HG03469 (cell line): ENCODE results near the gene MYLK.

Experiments
- ATAC-seq: cut with Tn5 transposase; IDR thresholded peaks from one replicate; pipeline ENCODE4 v1.9.1; 2021; ENCODE audit warnings: mild to moderate bottlenecking, moderate library complexity, moderate number of reproducible peaks; ENCODE audit not compliant: unreplicated experiment

MYLK gene

GRCh38 chr3:123795471-123796251, 88.5 kb downstream of the MYLK start:
- ATAC-seq: no peak

- no peak for ATAC-seq
Observed at GRCh38 chr3:123793425-123793824, 90.7 kb downstream of the MYLK start.

GRCh38 chr3:123792473-123793201, 91.5 kb downstream of the MYLK start:
- no peak for ATAC-seq

- ATAC-seq: no peak
Observed at GRCh38 chr3:123791898-123792297, 92.2 kb downstream of the MYLK start.

GRCh38 chr3:123791417-123791816, 92.7 kb downstream of the MYLK start:
- no peak for ATAC-seq

- no peak for ATAC-seq
Observed at GRCh38 chr3:123791073-123791370, 93.1 kb downstream of the MYLK start.

GRCh38 chr3:123790254-123791072, 93.7 kb downstream of the MYLK start:
- ATAC-seq: no peak

- ATAC-seq: no peak
Observed at GRCh38 chr3:123789760-123790159, 94.4 kb downstream of the MYLK start.

- ATAC-seq: no peak
Observed at GRCh38 chr3:123789160-123789559, 95.0 kb downstream of the MYLK start.

GRCh38 chr3:123788710-123789109, 95.4 kb downstream of the MYLK start:
- ATAC-seq: no peak

GRCh38 chr3:123787133-123787532, 97.0 kb downstream of the MYLK start:
- ATAC-seq: no peak

- ATAC-seq: no peak
Observed at GRCh38 chr3:123785602-123786001, 98.5 kb downstream of the MYLK start.

- ATAC-seq: no peak
Observed at GRCh38 chr3:123783811-123784210, 100.3 kb downstream of the MYLK start.

GRCh38 chr3:123783050-123783689, 101.0 kb downstream of the MYLK start:
- ATAC-seq: no peak

- no peak for ATAC-seq
Observed at GRCh38 chr3:123782488-123782887, 101.6 kb downstream of the MYLK start.

GRCh38 chr3:123781571-123782275, 102.4 kb downstream of the MYLK start:
- ATAC-seq: no peak

- no peak for ATAC-seq
Observed at GRCh38 chr3:123781138-123781537, 103.0 kb downstream of the MYLK start.

- ATAC-seq: no peak
Observed at GRCh38 chr3:123780656-123781055, 103.5 kb downstream of the MYLK start.

GRCh38 chr3:123779655-123780231, 104.4 kb downstream of the MYLK start:
- no peak for ATAC-seq

GRCh38 chr3:123778991-123779622, 105.0 kb downstream of the MYLK start:
- no peak for ATAC-seq
